H1 (cell line): Measurements from ENCODE around the gene PRDM15. TPM values are rescaled to one million over a fixed set of nuclear protein-coding genes. Genes with fewer than 3 reads are reported as not detected.

Experiments used
- CTCF ChIA-PET: fragments of 300-600 bp; sonication (Branson Sonifier 250); formaldehyde crosslinking; loops from one replicate; lab custom pipeline; 2021; ENCODE audit not compliant: partially characterized antibody; lab: Charles Lee
- POLR2A ChIA-PET: fragments of 300-600 bp; sonication (Branson Sonifier 250); formaldehyde crosslinking; loops from one replicate; lab custom pipeline; 2021; ENCODE audit warnings: inconsistent platforms; ENCODE audit not compliant: partially characterized antibody; lab: Charles Lee
- DNase-seq, 2 experiments: peaks; one replicate each; pipeline versions ENCODE4 v3.0.0 to v3.0.0-alpha.2; 2010 to 2022; ENCODE audit warnings: low spot score in 2 of 2, low read depth in 1 of 2, mixed read lengths in 1 of 2
- FAIRE-seq: peaks from 2 replicates; lab custom pipeline; 2011; peaks lifted over from hg19 to GRCh38; lab: Jason Lieb, UNC
- H2AFZ ChIP-seq: 2 replicates; pipeline ENCODE4 v1.8.1; 2012; ENCODE audit warnings: low read length, inconsistent platforms
- H2AK5ac ChIP-seq: 2 replicates; pipeline ENCODE4 v1.6.1; 2013; ENCODE audit warnings: low read depth, low read length
- H2BK120ac ChIP-seq: replicated peaks from 2 replicates; pipeline ENCODE3; 2013; ENCODE audit warnings: low read depth, low read length, inconsistent platforms
- H2BK12ac ChIP-seq: 2 replicates; pipeline ENCODE4 v1.6.1; 2013; ENCODE audit warnings: low read depth, low read length
- H2BK15ac ChIP-seq: 2 replicates; pipeline ENCODE4 v1.6.1; 2013; ENCODE audit warnings: low read length
- H2BK20ac ChIP-seq: 2 replicates; pipeline ENCODE4 v1.6.1; 2013; ENCODE audit warnings: low read length
- H2BK5ac ChIP-seq: 2 replicates; pipeline ENCODE4 v1.6.1; 2013; ENCODE audit warnings: low read depth, low read length
- H3K14ac ChIP-seq: 2 replicates; pipeline ENCODE4 v1.6.1; 2013; ENCODE audit warnings: inconsistent platforms; ENCODE audit not compliant: insufficient read length
- H3K18ac ChIP-seq: 2 replicates; pipeline ENCODE4 v1.6.1; 2013; ENCODE audit warnings: low read length; ENCODE audit errors: extremely low read depth
- H3K23ac ChIP-seq: 2 replicates; pipeline ENCODE4 v1.6.1; 2013; ENCODE audit warnings: inconsistent platforms; ENCODE audit not compliant: insufficient read length
- H3K23me2 ChIP-seq: 2 replicates; pipeline ENCODE4 v1.6.1; 2013; ENCODE audit warnings: low read depth, low read length
- H3K27ac ChIP-seq: 2 replicates; pipeline ENCODE4 v1.6.1; 2011; ENCODE audit warnings: low read depth, low read length, inconsistent platforms
- H3K27me3 ChIP-seq, 4 experiments: replicated peaks in 1 of 4; 1 replicate in 1 of 4; 2 replicates in 3 of 4; pipeline versions ENCODE4 v1.6.1 to v1.8.1; 2011 to 2013; ENCODE audit warnings: low read length in 3 of 4, mild to moderate bottlenecking in 3 of 4, inconsistent platforms in 2 of 4, mixed read lengths in 2 of 4, moderate library complexity in 1 of 4; ENCODE audit not compliant: control insufficient read depth in 3 of 4, insufficient read depth in 3 of 4; ENCODE audit errors: extremely low read depth in 1 of 4
- H3K36me3 ChIP-seq, 4 experiments: 2 replicates each; pipeline versions ENCODE4 v1.6.1 to v1.8.1; 2011 to 2013; ENCODE audit warnings: mild to moderate bottlenecking in 4 of 4, low read length in 3 of 4, moderate library complexity in 2 of 4, control low read depth in 1 of 4, inconsistent platforms in 1 of 4; ENCODE audit not compliant: insufficient read depth in 4 of 4, control insufficient read depth in 2 of 4
- H3K4ac ChIP-seq: replicated peaks from 2 replicates; pipeline ENCODE3; 2013; ENCODE audit warnings: low read length, low read depth, mixed read lengths, inconsistent platforms; ENCODE audit not compliant: insufficient read length
- H3K4me1 ChIP-seq, 4 experiments: replicated peaks in 1 of 4; 1 replicate in 1 of 4; 2 replicates in 3 of 4; pipeline versions ENCODE4 v1.6.1 to v1.8.1; 2011 to 2013; ENCODE audit warnings: low read length in 3 of 4, inconsistent platforms in 2 of 4, mixed read lengths in 1 of 4; ENCODE audit not compliant: insufficient read depth in 4 of 4, control insufficient read depth in 3 of 4
- H3K4me2 ChIP-seq, 2 experiments: 2 replicates each; pipeline versions ENCODE4 v1.6.1 to v1.8.1; 2011 to 2013; ENCODE audit warnings: low read depth in 2 of 2, low read length in 2 of 2, control low read depth in 1 of 2, inconsistent platforms in 1 of 2, mild to moderate bottlenecking in 1 of 2; ENCODE audit not compliant: insufficient read depth in 1 of 2
- H3K4me3 ChIP-seq, 4 experiments: fragments of 200-600, 300-600 bp in 1 of 4; sonication (generic), shearing (Covaris generic), sonication (Bioruptor Twin) in 1 of 4; 2 replicates each; pipeline versions ENCODE4 v1.5.1 to v1.8.1; 2011 to 2016; ENCODE audit warnings: low read length in 4 of 4, low read depth in 3 of 4, control low read depth in 2 of 4, inconsistent platforms in 2 of 4, mild to moderate bottlenecking in 2 of 4, mixed read lengths in 1 of 4, moderate library complexity in 1 of 4; ENCODE audit not compliant: insufficient read depth in 2 of 4; ENCODE audit errors: extremely low read depth in 1 of 4
- H3K56ac ChIP-seq: replicated peaks from 2 replicates; pipeline ENCODE3; 2013; ENCODE audit warnings: low read depth, mild to moderate bottlenecking, mixed read lengths, low read length, inconsistent platforms; ENCODE audit not compliant: insufficient read length
- H3K79me1 ChIP-seq: 2 replicates; pipeline ENCODE4 v1.6.1; 2013; ENCODE audit warnings: low read depth, low read length, control low read depth
- H3K79me2 ChIP-seq, 2 experiments: 2 replicates each; pipeline versions ENCODE4 v1.6.1 to v1.8.1; 2012 to 2013; ENCODE audit warnings: low read length in 2 of 2, mild to moderate bottlenecking in 2 of 2, inconsistent platforms in 1 of 2; ENCODE audit not compliant: insufficient read depth in 2 of 2, control insufficient read depth in 1 of 2
- H3K9ac ChIP-seq, 4 experiments: replicated peaks in 1 of 4; 1 replicate in 1 of 4; 2 replicates in 3 of 4; pipeline versions ENCODE4 v1.6.1 to v1.8.1; 2011 to 2013; ENCODE audit warnings: low read depth in 3 of 4, low read length in 3 of 4, control low read depth in 2 of 4, mild to moderate bottlenecking in 2 of 4, moderate library complexity in 2 of 4, inconsistent platforms in 1 of 4; ENCODE audit errors: extremely low read depth in 1 of 4
- H3K9me3 ChIP-seq, 2 experiments: 2 replicates each; pipeline versions ENCODE4 v1.6.1 to v1.8.1; 2012 to 2013; ENCODE audit warnings: mild to moderate bottlenecking in 2 of 2, moderate library complexity in 2 of 2, control low read depth in 1 of 2, inconsistent platforms in 1 of 2, low read depth in 1 of 2, low read length in 1 of 2, mixed read lengths in 1 of 2; ENCODE audit not compliant: insufficient read depth in 2 of 2
- H4K20me1 ChIP-seq, 2 experiments: replicated peaks in 1 of 2; 2 replicates each; pipeline versions ENCODE3 to v1.8.1; 2011 to 2013; ENCODE audit warnings: inconsistent platforms in 2 of 2, low read length in 2 of 2, mild to moderate bottlenecking in 1 of 2; ENCODE audit not compliant: insufficient read depth in 2 of 2, control insufficient read depth in 1 of 2
- H4K5ac ChIP-seq: 2 replicates; pipeline ENCODE4 v1.6.1; 2013; ENCODE audit warnings: low read length, low read depth, mixed read lengths, inconsistent platforms; ENCODE audit not compliant: insufficient read length
- H4K8ac ChIP-seq: 2 replicates; pipeline ENCODE4 v1.8.0; 2013; ENCODE audit warnings: mild to moderate bottlenecking, moderate library complexity, low read length, inconsistent platforms; ENCODE audit not compliant: insufficient read depth; ENCODE audit errors: extremely low read depth
- H4K91ac ChIP-seq: replicated peaks from 2 replicates; pipeline ENCODE3; 2013; ENCODE audit warnings: low read length, mixed read lengths, inconsistent platforms; ENCODE audit not compliant: insufficient read length
- ASH2L ChIP-seq: fragments of 200-600, 300-600 bp; sonication (generic); IDR thresholded peaks from one replicate; pipeline ENCODE4 v1.7.1; 2017; ENCODE audit warnings: low read length
- BCL11A ChIP-seq, 2 experiments: IDR thresholded peaks; one replicate each; pipeline ENCODE4 v1.6.1; 2011; ENCODE audit warnings: low read depth in 2 of 2, low read length in 2 of 2, mild to moderate bottlenecking in 2 of 2
- CBX8 ChIP-seq: fragments of 300-800, 300-1000 bp; sonication (generic); IDR thresholded peaks from 2 replicates; pipeline ENCODE4 v1.7.1; 2016; ENCODE audit warnings: low read depth, low read length, borderline replicate concordance
- HDAC2 ChIP-seq, 2 experiments: fragments of 300-600 bp in 1 of 2; sonication (generic) in 1 of 2; IDR thresholded peaks; 2 replicates each; pipeline ENCODE4 v1.6.1; 2011 to 2012; ENCODE audit warnings: low read depth in 2 of 2, low read length in 2 of 2, mild to moderate bottlenecking in 2 of 2, moderate library complexity in 2 of 2, borderline replicate concordance in 1 of 2, inconsistent platforms in 1 of 2
- HDAC6 ChIP-seq: IDR thresholded peaks from one replicate; pipeline ENCODE4 v1.7.1; 2012; ENCODE audit warnings: low read depth, mild to moderate bottlenecking, inconsistent platforms, low read length, moderate library complexity
- JUND ChIP-seq: IDR thresholded peaks from 2 replicates; pipeline ENCODE4 v1.6.1; 2011; ENCODE audit warnings: mild to moderate bottlenecking, improper control_type of control experiment, low read length
- KDM1A ChIP-seq: fragments of 200-600, 300-600 bp; sonication (generic); IDR thresholded peaks from 2 replicates; pipeline ENCODE4 v1.7.1; 2016; ENCODE audit warnings: mild to moderate bottlenecking, low read length, borderline replicate concordance
- KDM5A ChIP-seq: fragments of 200-600 bp; IDR thresholded peaks from 2 replicates; pipeline ENCODE4 v1.7.1; 2012; ENCODE audit warnings: mild to moderate bottlenecking, low read length, inconsistent platforms, mixed read lengths
- MAFK ChIP-seq: IDR thresholded peaks from 2 replicates; pipeline ENCODE4 v1.6.1; 2012; ENCODE audit warnings: low read depth, mild to moderate bottlenecking, improper control_type of control experiment, low read length
- SP1 ChIP-seq: IDR thresholded peaks from 2 replicates; pipeline ENCODE4 v1.6.1; 2011; ENCODE audit warnings: low read depth, low read length
- WGBS, 2 experiments: shearing (Covaris generic) in 1 of 2; methylation state at CpG; one replicate each; pipeline versions ENCODE4 v1.1.6 to v1.1.7; 2013 to 2015; ENCODE audit warnings: low lambda C conversion rate in 2 of 2, mixed read lengths in 2 of 2, inconsistent platforms in 1 of 2, low coverage in 1 of 2, missing lambda C conversion rate in 1 of 2; ENCODE audit not compliant: insufficient replicate concordance in 2 of 2, insufficient coverage in 1 of 2, insufficient read length in 1 of 2; ENCODE audit errors: extremely low coverage in 1 of 2, missing lambda C conversion rate in 1 of 2; 5-methylcytosine and 5-hydroxymethylcytosine counted together
- polyA plus RNA-seq, 7 experiments: library from polyadenylated mRNA; depleted of rRNA in 3 of 7; stranded (reverse) in 5 of 7; unstranded in 2 of 7; fragments of >200 nt in 5 of 7; fragments of 200-250 nt in 2 of 7; gene quantifications; 1 replicate in 5 of 7; 2 replicates in 1 of 7; 4 replicates in 1 of 7; pipeline versions ENCODE4 v1.2.1 to v1.2.3, GENCODE V29; 2011 to 2013; ENCODE audit warnings: missing spikeins in 2 of 7, mixed read lengths in 2 of 7
- total RNA-seq: library from RNA; stranded (reverse); fragmentation: NEBNext Ultra II Directional; extraction: Animal tissue kit (Norgen Biotek cat#: 25700); gene quantifications from 2 replicates; pipeline ENCODE4 v1.2.1, GENCODE V29; 2021
- TF ChIP-seq, protein P1 (sequence below): IDR thresholded peaks from 2 replicates; pipeline ENCODE4 v1.6.1; 2011; ENCODE audit warnings: low read depth, mild to moderate bottlenecking, low read length; ENCODE audit not compliant: insufficient read depth
- TF ChIP-seq, protein P2 (sequence below): IDR thresholded peaks from 2 replicates; pipeline ENCODE4 v1.6.1; 2012; ENCODE audit warnings: inconsistent platforms
- TF ChIP-seq, protein P3 (sequence below): IDR thresholded peaks from 2 replicates; pipeline ENCODE4 v1.6.1; 2012; ENCODE audit warnings: inconsistent platforms

The PRDM15 gene
- total and polyA plus RNA-seq, 2 of the 8 experiments (the other 6 are each of a cell fraction or from before 2014, with no cell fraction given) = 9.7 to 10.5 TPM

DNA sequence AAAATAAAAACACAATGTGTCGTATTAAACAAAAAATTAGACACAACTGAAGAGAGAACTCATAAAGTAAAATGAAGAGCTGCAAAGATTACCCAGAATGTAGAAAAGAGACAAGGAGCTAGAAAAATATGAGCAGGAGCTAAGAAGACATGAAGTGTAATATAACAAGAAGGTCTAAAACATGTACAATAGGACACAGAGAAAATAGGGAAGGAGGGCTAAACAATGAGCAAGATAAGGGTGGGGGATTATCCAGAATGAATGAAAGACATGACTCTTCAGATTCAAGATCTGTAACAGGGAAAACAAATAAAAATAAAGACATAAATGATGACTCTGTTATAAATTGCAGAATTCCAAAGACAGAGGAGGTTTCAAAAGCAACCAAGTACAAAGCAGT is 38.3 kb downstream of the PRDM15 start:
- peaks cover 2 to 8% (median 4%) of the 10 kb centered on the region in 4 experiments; a peak in 6 of 7 replicates for H3K4me1 ChIP-seq
- no peak overlapping the region for H2BK5ac ChIP-seq
- no peak overlapping the region for H3K4me2 ChIP-seq
- H3K18ac ChIP-seq = no peak overlapping the region
- no peaks in the 10 kb centered on the region for H4K20me1 ChIP-seq
- no peak overlapping the region for H4K8ac ChIP-seq
- no peaks in the 10 kb centered on the region for H3K79me2 ChIP-seq
- no peaks in the 10 kb centered on the region for H3K27me3 ChIP-seq
- no peak overlapping the region for H3K14ac ChIP-seq
- H3K27ac ChIP-seq = no peak overlapping the region
- H3K36me3 ChIP-seq = peaks cover 0 to 6% (median 1%) of the 10 kb centered on the region in 4 experiments; a peak in 2 of 8 replicates
- no peak overlapping the region for H4K91ac ChIP-seq
- no peak overlapping the region for H4K5ac ChIP-seq
- H2BK12ac ChIP-seq = no peak overlapping the region
- no peak for FAIRE-seq
- no peak overlapping the region for H2BK120ac ChIP-seq
- H2BK15ac ChIP-seq = no peak overlapping the region
- no peak overlapping the region for H2AK5ac ChIP-seq
- H3K9ac ChIP-seq = no peak overlapping the region
- H3K23me2 ChIP-seq = no peaks in the 10 kb centered on the region
- H3K79me1 ChIP-seq = no peaks in the 10 kb centered on the region
- peaks cover 0 to 2% of the 10 kb centered on the region in 2 experiments; a peak in 1 of 4 replicates for H3K9me3 ChIP-seq
- H3K4ac ChIP-seq = no peak overlapping the region
- no peak overlapping the region for H2AFZ ChIP-seq
- H3K56ac ChIP-seq = no peak overlapping the region
- no peak for DNase-seq
- 91% methylated on average over 1 of the region's 1 CpG; no CpG with 5 or more reads in 1 of the 2 experiments for WGBS, 2 experiments
- ChIA-PET POLR2A (no interaction called here), CTCF (interaction anchor here (1.4 to 2.0 kb wide), 2 partner anchors 24 to 228 kb away, joined by 5 to 6 read pairs; no protein-coding TSS in a partner anchor)
- H3K23ac ChIP-seq = no peak overlapping the region
- no peak overlapping the region for H3K4me3 ChIP-seq
- no peak overlapping the region for H2BK20ac ChIP-seq
- TF ChIP-seq JUND = no peak
- no peak for TF ChIP-seq ASH2L
- no peak for TF ChIP-seq SP1
- no peak for TF ChIP-seq BCL11A (IDR thresholded peaks at IDR 0.05; ENCODE audit: low read depth in 2 of 2, low read length in 2 of 2)
- no peak for TF ChIP-seq HDAC6
- no peak for TF ChIP-seq MAFK
- TF ChIP-seq, protein P1, sequence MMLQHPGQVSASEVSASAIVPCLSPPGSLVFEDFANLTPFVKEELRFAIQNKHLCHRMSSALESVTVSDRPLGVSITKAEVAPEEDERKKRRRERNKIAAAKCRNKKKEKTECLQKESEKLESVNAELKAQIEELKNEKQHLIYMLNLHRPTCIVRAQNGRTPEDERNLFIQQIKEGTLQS = no peak
- TF ChIP-seq, protein P2, sequence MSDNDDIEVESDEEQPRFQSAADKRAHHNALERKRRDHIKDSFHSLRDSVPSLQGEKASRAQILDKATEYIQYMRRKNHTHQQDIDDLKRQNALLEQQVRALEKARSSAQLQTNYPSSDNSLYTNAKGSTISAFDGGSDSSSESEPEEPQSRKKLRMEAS = no peak
- TF ChIP-seq HDAC2 (IDR thresholded peaks at IDR 0.05; ENCODE audit: borderline replicate concordance in 1 of 2, low read depth in 2 of 2, low read length in 2 of 2) = no peak
- no peak for TF ChIP-seq CBX8
- TF ChIP-seq KDM5A = no peak
- TF ChIP-seq, protein P3, sequence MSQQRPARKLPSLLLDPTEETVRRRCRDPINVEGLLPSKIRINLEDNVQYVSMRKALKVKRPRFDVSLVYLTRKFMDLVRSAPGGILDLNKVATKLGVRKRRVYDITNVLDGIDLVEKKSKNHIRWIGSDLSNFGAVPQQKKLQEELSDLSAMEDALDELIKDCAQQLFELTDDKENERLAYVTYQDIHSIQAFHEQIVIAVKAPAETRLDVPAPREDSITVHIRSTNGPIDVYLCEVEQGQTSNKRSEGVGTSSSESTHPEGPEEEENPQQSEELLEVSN = no peak
- no peak for TF ChIP-seq KDM1A
